M059J (cell line): ENCODE results near the gene CD93. TPM values are rescaled to one million over a fixed set of nuclear protein-coding genes. Genes with fewer than 3 reads are reported as not detected.

Experiments used
- DNase-seq: peaks from one replicate; pipeline ENCODE4 v3.0.0-alpha.2; 2012; ENCODE audit warnings: low read depth
- total RNA-seq: library from RNA; depleted of rRNA; stranded (reverse); fragments of >200 nt; shearing (Covaris generic); gene quantifications from 2 replicates; pipeline ENCODE4 v1.2.3, GENCODE V29; 2014

The CD93 gene
- total RNA-seq, 1 experiment from 2014 or later, result 1.5 TPM

DNA sequence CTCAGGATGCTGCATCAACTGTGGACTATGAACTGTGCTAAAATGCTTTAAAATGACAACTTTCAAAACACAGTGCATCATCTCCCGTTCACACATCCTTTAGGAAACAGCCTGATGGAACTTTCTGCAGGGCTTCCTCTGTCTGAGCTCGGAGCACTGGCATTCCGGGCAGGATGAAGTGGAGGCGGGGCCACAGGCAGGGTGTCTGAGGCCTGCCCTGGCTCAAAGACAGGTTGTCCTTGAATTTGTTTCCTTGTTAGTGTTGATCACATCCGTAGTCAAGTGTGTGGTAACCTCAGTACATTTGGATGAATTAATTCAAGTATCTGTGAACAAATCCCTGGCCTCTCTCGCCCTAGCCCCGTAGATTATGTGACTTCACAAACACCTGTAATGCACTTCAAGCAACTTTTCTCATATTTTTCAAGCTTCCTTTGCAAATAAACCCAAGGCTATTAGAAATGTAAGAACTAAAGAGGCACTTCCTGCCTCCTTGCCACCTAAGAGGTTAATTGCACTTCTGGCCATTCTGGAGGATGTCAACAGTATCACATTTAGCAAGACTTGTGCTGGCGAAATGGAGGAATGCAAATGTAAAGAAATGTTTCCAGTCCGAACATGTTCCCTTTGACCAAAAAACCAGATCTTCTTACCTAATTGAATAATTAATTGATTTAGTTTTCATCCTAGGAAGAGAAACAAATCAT is 3.1 kb downstream of the CD93 start:
- DNase-seq, result peak; percentile 23

DNA sequence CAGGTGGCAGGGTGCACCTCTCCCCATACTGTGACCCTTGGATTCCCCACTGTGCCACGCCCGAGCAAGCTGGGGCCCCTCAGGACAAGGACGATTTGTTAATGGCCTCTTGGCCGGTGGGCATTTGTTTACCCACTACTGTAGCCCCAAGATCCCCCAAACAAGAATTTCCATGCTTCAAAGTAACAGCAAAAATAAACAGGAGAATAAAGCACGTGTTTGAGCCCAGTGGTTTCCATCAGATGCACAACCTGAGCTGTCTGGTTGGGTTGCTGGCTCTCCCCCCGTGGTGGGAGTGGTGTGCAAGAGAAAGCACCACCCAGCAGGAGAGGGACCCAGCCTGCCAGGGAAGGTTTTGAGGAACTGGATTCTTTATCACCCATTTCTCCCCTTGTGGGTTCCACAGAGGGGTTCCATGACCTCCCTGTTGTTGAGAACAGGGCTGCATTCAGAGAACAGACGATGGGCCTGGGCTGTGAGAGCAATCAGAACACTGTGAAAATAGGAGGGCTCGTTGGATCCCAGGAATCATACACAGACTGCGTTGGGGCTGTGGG is 4.8 kb downstream of the CD93 start:
- no peak for DNase-seq

DNA sequence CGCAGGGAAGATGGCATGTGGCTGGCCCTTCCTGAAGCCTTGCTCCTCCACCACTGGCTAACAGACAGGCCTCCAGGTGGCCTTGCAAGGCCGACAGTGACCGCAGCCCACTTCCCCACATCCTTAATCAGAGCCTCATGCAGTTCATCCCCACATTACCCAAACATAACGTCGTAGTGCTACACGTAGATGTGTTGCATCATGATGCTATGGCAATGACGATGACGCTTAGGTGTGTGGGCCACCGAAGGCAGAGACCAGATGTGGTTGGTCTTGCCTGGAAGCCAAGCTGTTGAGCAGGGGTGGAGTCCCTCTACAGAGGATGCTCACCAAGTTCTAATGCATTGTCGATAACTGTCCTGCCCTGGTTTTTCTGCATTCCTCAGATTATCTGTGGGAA is 5.6 kb downstream of the CD93 start:
- DNase-seq, result no peak

DNA sequence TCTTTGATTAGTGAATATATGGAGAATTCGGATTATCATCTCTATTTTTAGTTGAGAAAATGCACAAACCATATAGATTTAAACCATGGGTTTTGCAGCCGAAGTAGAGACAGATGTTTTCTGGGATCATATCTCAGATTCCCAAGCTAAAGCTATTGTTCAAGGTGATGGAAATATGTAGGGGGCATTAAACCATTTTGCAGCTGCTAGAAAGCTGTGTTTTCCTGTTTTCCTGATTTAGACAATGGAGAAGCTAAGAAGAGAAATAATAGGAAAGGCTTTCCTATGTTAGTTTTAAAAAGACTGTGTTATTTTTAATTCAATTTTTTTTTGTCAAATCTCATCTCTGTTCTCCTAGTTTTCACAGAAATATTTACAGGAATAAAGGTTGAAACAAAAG is 6.2 kb downstream of the CD93 start:
- no peak for DNase-seq

DNA sequence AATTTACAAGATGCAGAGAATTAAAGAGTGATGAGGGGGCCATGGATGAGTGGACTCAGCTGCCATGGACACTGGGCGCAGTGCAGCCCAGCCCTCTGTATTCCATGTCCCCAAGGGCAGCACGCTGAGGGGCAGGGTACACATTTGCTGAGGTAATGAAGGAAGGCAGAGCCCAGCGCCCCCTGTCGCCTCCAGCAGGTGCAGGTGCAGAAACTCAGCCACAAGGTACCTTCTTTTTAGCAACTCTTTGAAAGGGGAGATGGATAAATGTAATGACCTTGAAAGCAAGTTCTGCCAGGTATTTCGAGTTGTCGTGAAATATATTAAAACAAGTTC is 7.1 kb downstream of the CD93 start:
- DNase-seq, result no peak

DNA sequence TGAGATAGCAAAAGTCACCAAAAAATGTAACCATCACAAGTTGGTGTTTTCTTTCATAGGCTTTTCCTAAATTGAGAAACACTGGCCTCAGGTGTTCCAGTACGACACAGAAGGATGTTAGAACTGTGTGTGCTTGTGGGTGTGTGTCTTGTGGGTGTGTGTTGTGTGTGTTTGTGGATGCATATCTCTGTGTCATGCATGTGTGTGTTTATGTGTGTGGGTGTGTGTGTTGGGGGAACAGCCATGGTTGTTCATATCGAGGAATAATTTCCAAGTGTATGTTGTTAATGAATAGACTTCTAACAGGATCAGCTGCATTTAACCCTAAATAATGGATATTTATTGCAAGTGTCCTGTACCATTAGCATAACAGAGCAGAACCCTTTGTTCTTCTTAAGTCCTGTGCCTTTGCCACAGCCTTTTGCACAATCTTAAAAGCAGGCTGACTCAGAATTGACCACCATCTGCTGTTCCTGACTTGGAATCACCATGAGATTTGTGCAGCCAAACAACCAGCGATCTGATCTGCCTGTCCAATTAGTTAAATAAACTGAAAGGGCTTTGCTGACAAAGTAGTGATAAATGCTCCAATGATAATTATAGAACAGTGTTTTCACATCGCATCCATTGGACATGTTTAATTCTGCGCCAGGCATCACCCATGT is 7.6 kb downstream of the CD93 start:
- DNase-seq, result peak; percentile 59

DNA sequence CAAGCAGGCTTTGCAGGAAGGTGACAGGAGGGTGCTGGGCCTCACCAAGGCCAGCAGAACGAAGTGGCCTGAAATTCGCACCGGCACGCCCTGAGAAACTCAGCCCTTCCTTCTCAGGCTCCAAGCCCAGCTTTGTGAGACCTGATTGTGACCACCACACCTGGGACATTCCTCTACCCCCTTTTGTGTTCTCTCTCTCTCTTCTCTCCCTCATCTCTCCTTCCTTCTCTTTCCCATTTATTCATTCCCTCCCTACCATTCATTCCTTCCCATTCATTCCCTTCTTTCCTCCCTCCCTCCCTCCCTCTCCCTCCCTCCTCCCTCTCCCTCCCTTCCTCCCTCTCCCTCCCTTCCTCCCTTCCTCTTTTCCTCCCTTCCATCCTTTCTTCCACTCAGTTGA is 8.8 kb downstream of the CD93 start:
- DNase-seq, result no peak

DNA sequence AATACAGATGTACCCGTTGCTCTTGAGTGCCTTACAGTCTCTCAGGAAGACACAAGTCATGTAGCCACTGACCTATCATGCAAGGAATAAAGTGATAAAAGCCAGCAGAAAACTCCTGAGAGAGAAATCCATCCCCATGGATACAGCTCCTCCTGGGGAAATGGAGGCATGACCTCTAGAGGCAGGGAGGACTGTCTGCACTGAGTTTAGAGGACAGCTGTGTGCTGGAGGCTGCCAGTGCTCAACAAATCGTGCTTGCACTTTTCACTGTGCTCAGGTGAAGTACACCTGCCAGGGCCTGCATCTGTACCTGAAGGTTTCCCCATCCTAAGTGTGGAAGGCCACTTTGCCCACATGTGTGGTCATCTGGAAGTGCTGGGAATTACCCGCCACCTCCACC is 12.1 kb downstream of the CD93 start:
- DNase-seq, result no peak

DNA sequence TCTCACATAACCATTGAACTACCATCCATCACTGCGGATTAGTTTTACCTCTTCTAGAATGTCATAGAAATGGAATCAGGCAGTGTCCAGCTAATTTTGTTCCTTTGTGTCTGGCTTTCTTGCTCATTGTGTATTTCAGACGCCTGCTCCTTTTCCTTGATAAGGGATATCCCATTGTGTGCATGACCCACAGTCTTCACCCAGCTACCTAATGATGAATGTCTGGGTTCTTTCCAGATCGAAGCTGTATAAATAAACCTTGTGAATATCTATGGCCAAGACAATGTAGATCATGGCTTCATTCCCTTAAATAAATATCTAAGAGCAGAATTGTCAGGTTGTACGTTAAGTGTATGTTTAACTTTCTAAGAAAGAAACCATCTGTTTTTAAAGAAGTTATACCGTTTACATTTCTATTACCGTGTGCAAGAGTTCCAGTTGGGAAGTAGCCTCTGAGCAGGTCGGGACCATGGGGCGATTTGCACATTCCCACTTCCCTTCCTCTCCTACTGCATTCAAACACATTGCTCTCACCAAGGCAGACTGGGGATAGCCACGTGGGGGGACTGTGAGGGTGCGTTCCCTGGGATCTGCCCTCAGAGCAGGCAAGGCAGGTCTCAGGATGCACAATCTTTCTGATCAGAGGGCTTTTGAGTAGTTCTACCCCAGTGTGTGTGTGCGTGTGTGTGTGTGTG is 13.1 kb downstream of the CD93 start:
- no peak for DNase-seq

DNA sequence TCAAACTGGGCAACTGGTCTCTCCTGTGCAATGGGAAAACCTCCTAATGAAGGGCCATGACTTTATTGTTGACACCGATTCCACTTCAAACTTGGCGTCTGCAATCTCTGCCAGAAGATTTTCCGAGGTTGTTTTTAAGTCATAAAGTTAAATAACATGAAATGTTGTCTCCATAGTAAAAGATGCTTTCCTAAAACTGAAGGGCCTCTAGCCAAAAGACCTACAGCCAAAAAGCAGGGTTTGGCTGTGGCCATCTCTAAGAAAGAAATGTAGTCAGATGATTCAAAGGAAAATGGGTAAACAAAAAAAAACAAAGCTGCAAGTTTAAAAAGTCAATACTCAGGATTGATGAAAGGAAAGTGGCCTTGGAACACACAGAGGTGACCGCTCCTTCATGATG is 14.1 kb downstream of the CD93 start:
- DNase-seq, result no peak

DNA sequence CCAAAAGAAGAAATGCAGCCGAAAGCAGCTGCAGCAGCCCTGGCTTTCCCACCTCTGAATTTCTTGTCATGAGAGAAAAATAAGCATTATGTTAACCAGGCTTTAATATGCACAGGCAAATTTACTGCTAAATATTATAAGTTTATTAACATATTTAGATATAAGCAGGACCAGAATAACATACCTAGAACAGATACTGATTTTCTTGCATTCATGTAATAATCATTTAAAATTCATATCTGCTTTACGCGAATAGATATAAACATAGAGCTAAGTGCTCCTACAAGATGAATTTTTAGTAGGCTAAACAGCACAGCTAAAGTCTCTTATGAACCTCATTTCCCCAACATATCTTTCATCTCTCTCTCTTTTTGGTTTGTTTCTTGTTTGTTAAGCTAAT is 14.7 kb downstream of the CD93 start:
- DNase-seq, result no peak

DNA sequence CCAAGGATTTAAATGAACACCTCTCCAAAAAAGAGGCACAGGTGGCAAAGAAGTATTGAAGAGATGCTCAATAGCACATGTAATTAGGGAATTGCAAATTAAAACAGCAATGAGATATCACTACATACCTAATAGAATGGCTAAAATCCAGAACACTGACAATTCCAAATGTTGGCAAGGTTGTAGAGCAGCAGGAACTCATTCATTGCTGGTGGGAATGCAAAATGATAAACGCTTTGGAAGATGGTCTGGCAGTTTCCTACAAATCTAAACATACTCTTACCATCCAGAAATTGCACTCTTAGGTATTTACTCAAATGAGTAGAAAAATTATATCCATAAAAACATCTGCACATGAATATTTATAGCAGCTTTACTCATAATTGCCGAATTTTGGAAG is 17.0 kb downstream of the CD93 start:
- DNase-seq, result no peak

DNA sequence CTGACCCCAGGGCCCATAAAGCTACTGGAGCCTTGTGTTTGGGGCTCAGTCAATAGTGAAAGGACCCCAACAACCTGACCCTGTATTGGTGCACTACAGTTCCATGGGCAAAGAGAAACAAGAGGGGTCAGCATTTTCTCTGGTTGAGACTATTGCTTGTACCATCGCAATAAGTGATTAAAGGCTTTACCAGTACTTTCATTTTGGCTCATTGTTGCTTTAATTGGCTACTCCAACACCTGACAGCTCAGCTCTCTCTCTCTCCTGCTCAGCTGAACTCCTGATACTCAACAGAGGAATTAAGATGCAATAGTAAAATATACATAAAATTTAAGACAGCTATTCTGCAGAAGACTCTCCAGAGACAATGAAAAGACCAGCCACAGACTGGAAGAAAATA is 17.8 kb downstream of the CD93 start:
- no peak for DNase-seq

DNA sequence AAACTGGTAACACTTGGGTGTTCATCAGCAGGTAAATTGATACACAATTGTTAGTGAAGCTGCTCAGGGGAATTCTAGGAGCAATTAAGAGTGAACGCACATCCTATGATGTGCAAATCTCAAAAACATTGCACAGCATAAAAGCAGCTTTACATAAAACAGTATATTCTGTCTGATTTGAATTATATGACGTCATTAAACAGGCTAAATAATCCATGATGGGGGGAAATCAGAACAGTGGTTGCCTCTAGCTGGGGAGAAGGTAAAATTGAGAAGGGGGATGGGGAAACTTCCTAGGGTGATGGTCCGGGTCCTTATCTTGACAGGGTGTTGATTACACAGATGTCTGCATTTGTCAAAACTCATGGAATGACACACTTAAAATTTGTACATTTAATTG is 19.4 kb downstream of the CD93 start:
- no peak for DNase-seq

DNA sequence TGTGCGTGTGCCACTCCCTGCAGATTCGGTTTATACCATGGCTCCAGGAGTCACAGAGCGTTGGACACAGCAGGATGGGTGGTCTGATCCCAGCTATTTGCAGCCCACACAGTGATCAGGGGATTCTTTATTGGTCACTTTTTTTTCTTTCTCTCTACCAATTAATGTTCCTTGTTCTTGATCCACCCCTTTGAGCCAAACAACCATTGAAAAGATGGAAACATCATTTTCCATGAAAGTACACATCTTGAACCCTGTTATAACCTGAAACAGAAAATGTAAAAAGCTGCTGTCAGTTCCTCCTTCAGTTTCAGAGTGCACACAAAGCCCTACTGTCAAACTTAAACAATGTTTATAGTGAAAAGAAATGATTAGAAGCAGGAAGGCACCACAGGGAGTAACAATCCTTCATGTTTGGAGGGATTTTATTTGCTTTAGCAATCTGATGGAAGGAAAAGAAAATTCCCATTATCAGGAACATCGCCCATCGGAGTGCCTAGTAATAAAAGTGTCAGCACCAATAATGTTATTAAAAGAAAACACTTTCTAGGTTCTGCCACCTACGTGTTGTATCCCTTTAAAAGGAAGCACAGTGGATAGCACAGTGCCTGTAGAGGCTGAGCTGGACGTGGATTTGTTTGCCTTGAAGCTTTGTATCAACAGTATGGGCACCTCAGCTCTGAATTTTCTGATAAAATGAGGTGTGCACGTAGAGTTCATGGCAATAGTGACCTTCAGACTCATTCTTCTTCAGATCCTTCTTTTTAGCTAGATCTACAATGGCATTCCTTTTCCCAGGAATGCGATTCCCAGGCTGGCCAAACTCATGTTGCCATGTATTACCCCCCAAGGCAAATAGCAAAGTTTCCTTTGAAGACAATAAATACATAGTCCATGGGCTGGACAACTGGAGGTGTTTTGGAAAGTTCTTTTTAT is 20.6 kb downstream of the CD93 start:
- no peak for DNase-seq

DNA sequence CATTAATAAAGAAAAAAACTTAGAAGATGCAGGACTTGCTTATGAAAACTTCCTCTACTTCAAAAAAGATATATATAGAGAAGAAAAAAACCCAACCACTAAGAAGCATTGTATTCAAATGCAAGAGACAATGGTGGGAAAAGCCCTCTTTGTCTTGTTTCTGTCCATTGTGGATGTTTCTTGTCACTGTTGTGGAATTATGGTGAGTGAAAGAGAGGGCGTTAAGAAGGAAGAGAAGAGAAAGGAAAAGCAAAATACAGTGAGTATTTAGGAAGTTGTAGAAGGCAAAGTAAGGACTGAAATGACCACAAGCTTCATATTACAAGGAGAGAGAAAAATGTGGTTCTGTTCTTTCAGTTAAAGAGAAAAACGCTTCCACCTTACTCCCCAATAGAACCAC is 22.5 kb downstream of the CD93 start:
- no peak for DNase-seq

DNA sequence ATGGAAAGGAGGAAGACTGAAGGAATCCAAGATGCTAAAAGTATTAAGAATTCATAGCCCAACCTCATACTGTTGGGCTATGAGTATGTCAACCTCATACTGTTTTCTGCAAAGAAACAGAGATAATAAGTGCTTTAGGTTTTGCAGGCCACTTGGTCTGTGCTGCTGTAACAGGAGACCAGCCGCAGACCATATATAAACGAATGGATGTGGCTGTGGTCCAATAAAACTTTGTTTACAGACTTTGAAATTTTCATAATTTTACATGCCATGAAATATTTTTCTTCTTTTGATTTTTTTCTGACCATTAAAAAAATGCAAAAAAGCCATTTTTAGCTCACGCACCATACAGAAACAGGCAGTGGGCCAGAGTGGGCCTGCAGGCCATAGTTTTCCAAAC is 23.0 kb downstream of the CD93 start:
- DNase-seq, result no peak

DNA sequence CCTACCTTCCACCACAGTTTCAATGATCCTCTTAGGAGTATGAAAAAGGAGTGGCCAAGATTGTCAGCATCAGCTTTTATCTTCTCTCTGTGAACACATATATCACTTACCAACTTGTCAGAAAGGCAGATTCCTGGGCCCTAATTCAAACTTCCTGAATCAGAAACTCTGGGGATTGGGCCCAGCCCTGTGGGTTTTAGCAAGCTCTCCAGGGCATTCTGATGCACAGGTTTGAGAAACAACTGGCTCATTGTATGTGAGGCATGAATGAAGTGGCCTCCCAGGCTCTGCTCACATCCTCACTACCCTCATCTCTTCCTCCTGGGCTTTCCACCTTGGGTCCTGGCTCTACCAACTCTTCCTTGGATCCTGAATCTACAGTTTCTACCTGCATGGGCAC is 23.5 kb downstream of the CD93 start:
- no peak for DNase-seq

DNA sequence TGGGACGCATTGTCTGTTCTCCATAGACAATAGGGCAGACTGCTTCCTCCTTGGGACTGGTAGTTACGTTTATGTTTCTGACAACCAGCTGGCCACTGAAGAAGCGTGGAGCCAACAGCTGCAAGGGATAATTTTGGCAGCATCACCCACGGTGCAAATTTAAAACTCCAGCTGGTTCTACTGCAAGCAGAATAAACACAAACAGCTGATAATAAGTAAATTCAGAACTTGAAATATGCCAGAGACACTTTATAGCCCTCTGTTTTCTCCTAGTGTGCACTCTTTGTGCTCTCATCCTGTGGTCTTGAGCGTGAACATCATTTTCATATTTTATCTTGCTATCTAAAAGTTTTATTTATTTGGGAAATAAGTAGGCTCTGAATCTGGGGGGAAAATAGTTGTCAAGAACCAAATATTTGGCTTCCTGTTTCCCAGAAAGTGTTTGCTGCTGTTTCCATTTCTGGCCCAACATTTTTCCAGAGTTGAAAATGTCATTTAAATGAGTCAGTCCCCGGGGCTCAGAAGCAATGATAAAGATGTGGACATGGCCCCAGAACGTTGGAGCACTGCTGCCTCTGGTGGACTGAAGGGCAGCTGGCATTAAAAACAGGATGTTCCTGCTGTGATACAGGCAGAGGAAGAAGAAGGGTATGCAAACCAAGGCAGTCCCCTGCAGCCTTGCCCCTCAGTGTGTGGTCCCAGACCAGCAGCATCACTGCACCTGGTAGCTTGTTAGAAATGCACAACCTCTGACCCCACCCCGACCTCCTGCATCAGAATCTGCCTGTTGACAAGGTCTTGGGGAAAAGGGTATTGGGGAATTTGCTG is 24.2 kb downstream of the CD93 start:
- DNase-seq, result peak; percentile 93

DNA sequence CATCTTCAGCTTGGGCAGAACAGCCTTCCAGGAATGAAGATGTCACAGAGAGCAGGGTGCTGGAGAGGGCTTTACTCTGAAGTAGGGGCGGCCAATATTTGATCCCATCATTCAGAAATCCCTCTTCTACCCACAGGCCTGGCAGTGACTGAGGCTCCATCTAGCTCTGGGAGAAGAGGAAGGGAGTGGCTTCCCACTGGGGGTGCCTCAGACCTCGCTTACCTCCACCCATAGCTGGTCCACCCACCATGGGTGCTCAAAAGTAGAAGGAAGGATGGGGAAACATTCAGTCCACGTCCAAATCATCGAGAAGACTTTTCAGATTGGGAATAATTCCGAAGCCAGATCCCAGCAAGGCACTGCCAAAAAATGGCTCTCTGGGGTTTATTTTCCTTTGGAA is 24.9 kb downstream of the CD93 start:
- DNase-seq, result no peak

DNA sequence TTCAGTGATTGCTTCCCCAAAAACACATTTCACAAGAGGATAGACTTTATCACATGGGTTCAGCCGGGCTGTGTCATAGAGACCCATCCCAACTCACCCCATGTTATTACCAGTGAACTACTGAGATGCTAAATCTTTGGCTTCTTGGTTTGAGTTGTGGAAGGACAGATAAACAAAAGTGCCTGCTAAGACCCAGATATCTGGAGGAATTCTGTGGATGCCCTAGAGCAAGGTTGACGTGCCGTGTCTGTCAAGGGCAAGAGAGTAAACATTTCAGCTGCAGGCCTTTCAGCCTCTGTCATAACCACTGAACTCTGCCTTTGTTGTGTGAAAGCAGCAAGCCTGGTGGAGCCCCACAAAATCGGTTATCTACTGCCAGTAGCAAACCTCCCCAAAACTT is 25.5 kb downstream of the CD93 start:
- DNase-seq, result peak; percentile 93
